ENCODE data around the gene ART3. TPM values are rescaled to one million over a fixed set of nuclear protein-coding genes. Genes with fewer than 3 reads are reported as not detected.
A peak's percentile ranks its signal among the peaks of the same experiment; 100 is the strongest.

Gene ART3
- polyA plus RNA-seq, 1 donor (not counting 4 experiments of a cell fraction or from before 2014, with no cell fraction given) = 0.64 TPM

- no peaks in the 10 kb centered on the region for H3K9me3 ChIP-seq (ENCODE audit: control insufficient read depth, low read depth, low read length)
- no peaks in the 10 kb centered on the region for H3K9me1 ChIP-seq (ENCODE audit: control insufficient read depth, extremely low read depth, insufficient read depth, low read length)
- TF ChIP-seq, protein P1, sequence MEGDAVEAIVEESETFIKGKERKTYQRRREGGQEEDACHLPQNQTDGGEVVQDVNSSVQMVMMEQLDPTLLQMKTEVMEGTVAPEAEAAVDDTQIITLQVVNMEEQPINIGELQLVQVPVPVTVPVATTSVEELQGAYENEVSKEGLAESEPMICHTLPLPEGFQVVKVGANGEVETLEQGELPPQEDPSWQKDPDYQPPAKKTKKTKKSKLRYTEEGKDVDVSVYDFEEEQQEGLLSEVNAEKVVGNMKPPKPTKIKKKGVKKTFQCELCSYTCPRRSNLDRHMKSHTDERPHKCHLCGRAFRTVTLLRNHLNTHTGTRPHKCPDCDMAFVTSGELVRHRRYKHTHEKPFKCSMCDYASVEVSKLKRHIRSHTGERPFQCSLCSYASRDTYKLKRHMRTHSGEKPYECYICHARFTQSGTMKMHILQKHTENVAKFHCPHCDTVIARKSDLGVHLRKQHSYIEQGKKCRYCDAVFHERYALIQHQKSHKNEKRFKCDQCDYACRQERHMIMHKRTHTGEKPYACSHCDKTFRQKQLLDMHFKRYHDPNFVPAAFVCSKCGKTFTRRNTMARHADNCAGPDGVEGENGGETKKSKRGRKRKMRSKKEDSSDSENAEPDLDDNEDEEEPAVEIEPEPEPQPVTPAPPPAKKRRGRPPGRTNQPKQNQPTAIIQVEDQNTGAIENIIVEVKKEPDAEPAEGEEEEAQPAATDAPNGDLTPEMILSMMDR (optimal IDR thresholded peaks at IDR 0.05 in 1 of 3, IDR thresholded peaks at IDR 0.05 in 1 of 3, conservative IDR thresholded peaks at IDR 0.05 in 1 of 3; ENCODE audit: extremely low read depth in 1 of 3, insufficient read depth in 2 of 3, low read length in 3 of 3) = no peak
- no peak for TF ChIP-seq EZH2 (IDR thresholded peaks at IDR 0.05; ENCODE audit: low read length)
- H4K20me1 ChIP-seq (ENCODE audit: control insufficient read depth, extremely low read depth, insufficient read depth, low read length) = no peaks in the 10 kb centered on the region
- H3K9ac ChIP-seq (ENCODE audit: control insufficient read depth, extremely low read depth, insufficient read depth, low read length) = no peak overlapping the region
- FAIRE-seq (no peak), DNase-seq (ENCODE audit: low read depth, low spot score) (no peak)
- no peak overlapping the region for H3K27ac ChIP-seq (ENCODE audit: control insufficient read depth, insufficient read depth, low read length)
- H3K4me3 ChIP-seq (ENCODE audit: control insufficient read depth in 2 of 3, extremely low read depth in 1 of 3, insufficient read depth in 2 of 3, low read depth in 1 of 3, low read length in 3 of 3) = no peak overlapping the region
- no peaks in the 10 kb centered on the region for H3K27me3 ChIP-seq (ENCODE audit: control insufficient read depth, extremely low read depth, insufficient read depth, low read length)
- H3K36me3 ChIP-seq (ENCODE audit: control insufficient read depth in 2 of 2, extremely low read depth in 1 of 2, insufficient read depth in 2 of 2, low read length in 2 of 2) = no peaks in the 10 kb centered on the region
- peaks cover 3% of the 10 kb centered on the region for H3K4me1 ChIP-seq (ENCODE audit: control insufficient read depth, extremely low read depth, insufficient read depth, low read length)
- dilution Hi-C loops (cut with MboI; ENCODE audit: extremely low pct_ligation_motif_present, low sequenced_read_pairs) = no loop called here
- no peaks in the 10 kb centered on the region for H3K79me2 ChIP-seq (ENCODE audit: control insufficient read depth, insufficient read depth, low read length)
- no peak overlapping the region for H2AFZ ChIP-seq (ENCODE audit: control insufficient read depth, low read length)
- H3K4me2 ChIP-seq (ENCODE audit: control insufficient read depth, extremely low read depth, insufficient read depth, low read depth, low read length) = no peak overlapping the region
These were observed 10.0 kb downstream of the ART3 start for GRCh38 chr4:76084542-76084941.

GRCh38 chr4:76087007-76087769, 12.7 kb downstream of the ART3 start:
- H3K79me2 ChIP-seq (ENCODE audit: control insufficient read depth, insufficient read depth, low read length) = no peaks in the 10 kb centered on the region
- H3K4me1 ChIP-seq (ENCODE audit: control insufficient read depth, extremely low read depth, insufficient read depth, low read length) = peaks cover 19% of the 10 kb centered on the region
- no peak overlapping the region for H3K4me3 ChIP-seq (ENCODE audit: control insufficient read depth in 2 of 3, extremely low read depth in 1 of 3, insufficient read depth in 2 of 3, low read depth in 1 of 3, low read length in 3 of 3)
- H3K4me2 ChIP-seq (ENCODE audit: control insufficient read depth, extremely low read depth, insufficient read depth, low read depth, low read length) = peak overlapping the region; percentile 61
- no peak overlapping the region for H3K27ac ChIP-seq (ENCODE audit: control insufficient read depth, insufficient read depth, low read length)
- H3K9ac ChIP-seq (ENCODE audit: control insufficient read depth, extremely low read depth, insufficient read depth, low read length) = no peak overlapping the region
- H3K27me3 ChIP-seq (ENCODE audit: control insufficient read depth, extremely low read depth, insufficient read depth, low read length) = no peaks in the 10 kb centered on the region
- H3K9me3 ChIP-seq (ENCODE audit: control insufficient read depth, low read depth, low read length) = no peaks in the 10 kb centered on the region
- DNase-seq (ENCODE audit: low read depth, low spot score) = no peak
- peak overlapping the region; percentile 78 for H2AFZ ChIP-seq (ENCODE audit: control insufficient read depth, low read length)
- TF ChIP-seq, protein P1 (optimal IDR thresholded peaks at IDR 0.05 in 1 of 3, IDR thresholded peaks at IDR 0.05 in 1 of 3, conservative IDR thresholded peaks at IDR 0.05 in 1 of 3; ENCODE audit: extremely low read depth in 1 of 3, insufficient read depth in 2 of 3, low read length in 3 of 3) = peak; percentile 70 to 80 (median 78)
- no peak for TF ChIP-seq EZH2 (IDR thresholded peaks at IDR 0.05; ENCODE audit: low read length)
- no peaks in the 10 kb centered on the region for H3K9me1 ChIP-seq (ENCODE audit: control insufficient read depth, extremely low read depth, insufficient read depth, low read length)
- H4K20me1 ChIP-seq (ENCODE audit: control insufficient read depth, extremely low read depth, insufficient read depth, low read length) = no peaks in the 10 kb centered on the region
- H3K36me3 ChIP-seq (ENCODE audit: control insufficient read depth in 2 of 2, extremely low read depth in 1 of 2, insufficient read depth in 2 of 2, low read length in 2 of 2) = no peaks in the 10 kb centered on the region
- peak; percentile 88 for FAIRE-seq
- dilution Hi-C loops (cut with MboI; ENCODE audit: extremely low pct_ligation_motif_present, low sequenced_read_pairs) = no loop called here
